Thyroid gland (tissue), 4 donors: ENCODE data around the gene TMEM175.

ENCODE experiments used
- POLR2A ChIP-seq, 2 donors: fragments of 450-650 bp; IDR thresholded peaks; one replicate each; pipeline ENCODE4 v1.6.1; 2017; ENCODE audit warnings: antibody characterized with exemption in 2 of 2, mild to moderate bottlenecking in 2 of 2, moderate library complexity in 1 of 2
- TF ChIP-seq, protein P1 (sequence below), 6 experiments: fragments of 200-600 bp in 3 of 6; fragments of 450-650 bp in 3 of 6; sonication (generic) in 3 of 6; IDR thresholded peaks; one replicate each; pipeline ENCODE4 v1.5.1; 2016 to 2019; ENCODE audit warnings: antibody characterized with exemption in 6 of 6, mild to moderate bottlenecking in 2 of 6, inconsistent platforms in 1 of 6, moderate library complexity in 1 of 6

DNA sequence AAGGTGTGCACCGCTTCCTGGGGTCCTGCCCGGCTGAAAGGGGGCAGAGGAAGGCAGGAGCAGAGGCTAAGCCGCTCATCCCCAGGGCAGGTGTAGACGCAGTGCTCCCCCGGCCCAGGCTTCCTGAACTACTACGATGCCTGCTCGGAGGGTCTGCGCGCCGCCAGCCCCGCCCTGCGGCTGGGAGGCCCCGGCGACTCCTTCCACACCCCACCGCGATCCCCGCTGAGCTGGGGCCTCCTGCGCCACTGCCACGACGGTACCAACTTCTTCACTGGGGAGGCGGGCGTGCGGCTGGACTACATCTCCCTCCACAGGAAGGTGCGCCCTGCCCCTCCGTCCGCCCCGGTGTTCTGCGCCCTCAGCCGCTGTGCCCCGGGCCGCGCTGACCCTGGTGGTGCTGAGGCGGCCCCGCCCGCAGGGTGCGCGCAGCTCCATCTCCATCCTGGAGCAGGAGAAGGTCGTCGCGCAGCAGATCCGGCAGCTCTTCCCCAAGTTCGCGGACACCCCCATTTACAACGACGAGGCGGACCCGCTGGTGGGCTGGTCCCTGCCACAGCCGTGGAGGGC is 69.4 kb downstream of the TMEM175 start:
- TF ChIP-seq, protein P1, sequence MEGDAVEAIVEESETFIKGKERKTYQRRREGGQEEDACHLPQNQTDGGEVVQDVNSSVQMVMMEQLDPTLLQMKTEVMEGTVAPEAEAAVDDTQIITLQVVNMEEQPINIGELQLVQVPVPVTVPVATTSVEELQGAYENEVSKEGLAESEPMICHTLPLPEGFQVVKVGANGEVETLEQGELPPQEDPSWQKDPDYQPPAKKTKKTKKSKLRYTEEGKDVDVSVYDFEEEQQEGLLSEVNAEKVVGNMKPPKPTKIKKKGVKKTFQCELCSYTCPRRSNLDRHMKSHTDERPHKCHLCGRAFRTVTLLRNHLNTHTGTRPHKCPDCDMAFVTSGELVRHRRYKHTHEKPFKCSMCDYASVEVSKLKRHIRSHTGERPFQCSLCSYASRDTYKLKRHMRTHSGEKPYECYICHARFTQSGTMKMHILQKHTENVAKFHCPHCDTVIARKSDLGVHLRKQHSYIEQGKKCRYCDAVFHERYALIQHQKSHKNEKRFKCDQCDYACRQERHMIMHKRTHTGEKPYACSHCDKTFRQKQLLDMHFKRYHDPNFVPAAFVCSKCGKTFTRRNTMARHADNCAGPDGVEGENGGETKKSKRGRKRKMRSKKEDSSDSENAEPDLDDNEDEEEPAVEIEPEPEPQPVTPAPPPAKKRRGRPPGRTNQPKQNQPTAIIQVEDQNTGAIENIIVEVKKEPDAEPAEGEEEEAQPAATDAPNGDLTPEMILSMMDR (IDR thresholded peaks at IDR 0.05), result no peak
- no peak for TF ChIP-seq POLR2A (IDR thresholded peaks at IDR 0.05)
